Retinal pigment epithelial cell (primary cell): Measurements from ENCODE around the gene SEC23IP.
"Not testable (repeated sequence)": the region's sequence is repeated elsewhere in the genome, so short reads cannot be mapped to it uniquely, and the experiment has no call there.

Source experiments
- DNase-seq: peaks from one replicate; pipeline ENCODE4 v3.0.0-alpha.2; 2010; ENCODE audit warnings: low read depth
- H3K4me3 ChIP-seq: 2 replicates; pipeline ENCODE4 v1.5.1; 2011; ENCODE audit warnings: mild to moderate bottlenecking, low read length, control low read depth, moderate library complexity
- CTCF ChIP-seq: conservative IDR thresholded peaks from 2 replicates; pipeline ENCODE4 v1.5.1; 2011; ENCODE audit warnings: low read depth, low read length, control low read depth, inconsistent platforms

The SEC23IP gene

GRCh38 chr10:119865699-119866240, 26.8 kb upstream of the SEC23IP start:
- TF ChIP-seq CTCF, result no peak
- no peak overlapping the region for H3K4me3 ChIP-seq
- no peak for DNase-seq

GRCh38 chr10:119867317-119867716, 25.2 kb upstream of the SEC23IP start:
- H3K4me3 ChIP-seq, result no peak overlapping the region
- DNase-seq, result no peak

GRCh38 chr10:119869398-119869797, 23.1 kb upstream of the SEC23IP start:
- DNase-seq, H3K4me3 ChIP-seq: not testable (repeated sequence)

More at GRCh38 chr10:119867317-119867716, 25.2 kb upstream of the SEC23IP start:
- TF ChIP-seq CTCF, result no peak

- DNase-seq, result no peak
- TF ChIP-seq CTCF, result no peak
Observed at GRCh38 chr10:119871881-119872609, 20.5 kb upstream of the SEC23IP start.

GRCh38 chr10:119872610-119872859, 20.0 kb upstream of the SEC23IP start, which contains the start of gene MCMBP:
TSS of gene MCMBP (minus strand) at chr10:119872843. CDS start at chr10:119872584, 259 bp downstream.
- H3K4me3 ChIP-seq, result peak within 1 kb of the TSS; percentile 77
- no peak for DNase-seq
- TF ChIP-seq CTCF, result no peak

More at GRCh38 chr10:119871881-119872609, 20.5 kb upstream of the SEC23IP start:
- H3K4me3 ChIP-seq, result peak overlapping the region; percentile 77

GRCh38 chr10:119872860-119873681, 19.5 kb upstream of the SEC23IP start:
- DNase-seq, result no peak
- peak overlapping the region; percentile 77 for H3K4me3 ChIP-seq
- TF ChIP-seq CTCF, result no peak

GRCh38 chr10:119878524-119878923, 14.0 kb upstream of the SEC23IP start:
- TF ChIP-seq CTCF, result no peak
- no peak overlapping the region for H3K4me3 ChIP-seq
- no peak for DNase-seq

GRCh38 chr10:119883901-119884611, 8.5 kb upstream of the SEC23IP start:
- DNase-seq, H3K4me3 ChIP-seq: not testable (repeated sequence)

- not testable (repeated sequence) for DNase-seq, H3K4me3 ChIP-seq
Observed at GRCh38 chr10:119886070-119886469, 6.5 kb upstream of the SEC23IP start.

- not testable (repeated sequence) for H3K4me3 ChIP-seq, DNase-seq
Observed at GRCh38 chr10:119888715-119889114, 3.8 kb upstream of the SEC23IP start.

- DNase-seq, H3K4me3 ChIP-seq: not testable (repeated sequence)
Observed at GRCh38 chr10:119889201-119889600, 3.3 kb upstream of the SEC23IP start.
